Ishikawa (cell line): Measurements from ENCODE around the gene FAM81A.

Source experiments
- CEBPB ChIP-seq: IDR thresholded peaks from 2 replicates; pipeline ENCODE4 v1.6.1; 2012
- CREB1 ChIP-seq: IDR thresholded peaks from 2 replicates; pipeline ENCODE4 v1.6.1; 2012; ENCODE audit warnings: low read depth
- EGR1 ChIP-seq: IDR thresholded peaks from 2 replicates; pipeline ENCODE4 v1.6.1; 2012
- EP300 ChIP-seq: IDR thresholded peaks from 2 replicates; pipeline ENCODE4 v1.6.1; 2012; ENCODE audit warnings: borderline replicate concordance
- FOXM1 ChIP-seq: IDR thresholded peaks from 2 replicates; pipeline ENCODE4 v1.6.1; 2012; ENCODE audit warnings: low read depth, borderline replicate concordance
- NFIC ChIP-seq: IDR thresholded peaks from 2 replicates; pipeline ENCODE4 v1.6.1; 2012
- RAD21 ChIP-seq: IDR thresholded peaks from 2 replicates; pipeline ENCODE4 v1.6.1; 2012; ENCODE audit warnings: low read depth
- TAF1 ChIP-seq: IDR thresholded peaks from 2 replicates; pipeline ENCODE4 v1.6.1; 2012; ENCODE audit warnings: low read depth, mild to moderate bottlenecking
- TCF12 ChIP-seq: IDR thresholded peaks from 2 replicates; pipeline ENCODE4 v1.6.1; 2012; ENCODE audit warnings: low read depth
- TEAD4 ChIP-seq: IDR thresholded peaks from 2 replicates; pipeline ENCODE4 v1.6.1; 2012
- YY1 ChIP-seq: IDR thresholded peaks from 2 replicates; pipeline ENCODE4 v1.6.1; 2012; ENCODE audit warnings: low read depth
- ZBTB7A ChIP-seq: IDR thresholded peaks from 2 replicates; pipeline ENCODE4 v1.6.1; 2012; ENCODE audit warnings: low read depth
- TF ChIP-seq, protein P1 (sequence below): IDR thresholded peaks from 2 replicates; pipeline ENCODE4 v1.6.1; 2012
- TF ChIP-seq, protein P2 (sequence below): IDR thresholded peaks from 2 replicates; pipeline ENCODE4 v1.6.1; 2012
- TF ChIP-seq, protein P3 (sequence below): IDR thresholded peaks from 2 replicates; pipeline ENCODE4 v1.6.1; 2012; ENCODE audit warnings: low read depth, mild to moderate bottlenecking

The FAM81A gene

DNA sequence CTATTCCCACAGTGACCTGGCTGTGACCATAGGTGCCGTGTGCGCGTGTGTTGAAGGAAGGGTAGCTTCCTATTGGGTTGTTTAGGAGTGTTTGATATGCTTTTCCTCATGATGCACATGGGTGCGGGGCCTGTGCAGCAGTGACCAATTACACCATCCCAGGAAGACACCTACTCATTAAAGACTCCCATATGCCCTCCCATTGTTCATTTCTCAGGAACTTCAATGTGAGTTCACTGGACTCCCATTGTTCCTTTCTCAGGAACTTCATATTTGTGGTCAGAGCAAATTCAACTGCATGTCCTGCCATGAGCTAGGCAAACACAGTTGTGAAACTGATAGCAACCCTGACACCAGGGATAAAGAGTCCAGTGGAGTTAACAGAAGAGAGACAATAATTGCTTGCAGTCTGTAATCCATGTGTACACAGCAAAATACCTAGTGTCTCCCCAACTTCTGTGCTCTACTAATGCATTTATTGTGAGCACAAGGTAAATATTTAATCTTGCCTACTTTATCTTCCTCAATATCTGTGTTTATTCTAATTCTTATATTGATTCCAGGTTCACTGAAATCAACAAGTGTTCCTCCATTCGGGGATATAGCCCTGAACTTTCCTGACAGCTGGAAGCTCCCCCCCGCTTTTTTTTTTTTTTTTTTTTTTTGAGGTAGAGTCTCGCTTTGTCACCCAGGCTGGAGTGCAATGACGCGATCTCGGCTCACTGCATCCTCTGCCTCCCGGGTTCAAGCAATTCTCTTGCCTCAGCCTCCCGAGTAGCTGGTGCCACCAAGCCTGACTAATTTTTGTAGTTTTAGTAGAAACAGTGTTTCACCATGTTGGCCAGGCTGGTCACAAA lies 116.1 kb downstream of the FAM81A start:
- no peak for TF ChIP-seq FOXM1
- no peak for TF ChIP-seq EGR1
- no peak for TF ChIP-seq CEBPB
- no peak for TF ChIP-seq EP300
- no peak for TF ChIP-seq RAD21
- no peak for TF ChIP-seq NFIC
- no peak for TF ChIP-seq TCF12
- TF ChIP-seq ZBTB7A: no peak
- no peak for TF ChIP-seq CREB1
- no peak for TF ChIP-seq TAF1
- TF ChIP-seq, protein P1, sequence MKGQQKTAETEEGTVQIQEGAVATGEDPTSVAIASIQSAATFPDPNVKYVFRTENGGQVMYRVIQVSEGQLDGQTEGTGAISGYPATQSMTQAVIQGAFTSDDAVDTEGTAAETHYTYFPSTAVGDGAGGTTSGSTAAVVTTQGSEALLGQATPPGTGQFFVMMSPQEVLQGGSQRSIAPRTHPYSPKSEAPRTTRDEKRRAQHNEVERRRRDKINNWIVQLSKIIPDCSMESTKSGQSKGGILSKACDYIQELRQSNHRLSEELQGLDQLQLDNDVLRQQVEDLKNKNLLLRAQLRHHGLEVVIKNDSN: no peak
- no peak for TF ChIP-seq YY1
- TF ChIP-seq, protein P2, sequence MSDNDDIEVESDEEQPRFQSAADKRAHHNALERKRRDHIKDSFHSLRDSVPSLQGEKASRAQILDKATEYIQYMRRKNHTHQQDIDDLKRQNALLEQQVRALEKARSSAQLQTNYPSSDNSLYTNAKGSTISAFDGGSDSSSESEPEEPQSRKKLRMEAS: no peak
- TF ChIP-seq, protein P3, sequence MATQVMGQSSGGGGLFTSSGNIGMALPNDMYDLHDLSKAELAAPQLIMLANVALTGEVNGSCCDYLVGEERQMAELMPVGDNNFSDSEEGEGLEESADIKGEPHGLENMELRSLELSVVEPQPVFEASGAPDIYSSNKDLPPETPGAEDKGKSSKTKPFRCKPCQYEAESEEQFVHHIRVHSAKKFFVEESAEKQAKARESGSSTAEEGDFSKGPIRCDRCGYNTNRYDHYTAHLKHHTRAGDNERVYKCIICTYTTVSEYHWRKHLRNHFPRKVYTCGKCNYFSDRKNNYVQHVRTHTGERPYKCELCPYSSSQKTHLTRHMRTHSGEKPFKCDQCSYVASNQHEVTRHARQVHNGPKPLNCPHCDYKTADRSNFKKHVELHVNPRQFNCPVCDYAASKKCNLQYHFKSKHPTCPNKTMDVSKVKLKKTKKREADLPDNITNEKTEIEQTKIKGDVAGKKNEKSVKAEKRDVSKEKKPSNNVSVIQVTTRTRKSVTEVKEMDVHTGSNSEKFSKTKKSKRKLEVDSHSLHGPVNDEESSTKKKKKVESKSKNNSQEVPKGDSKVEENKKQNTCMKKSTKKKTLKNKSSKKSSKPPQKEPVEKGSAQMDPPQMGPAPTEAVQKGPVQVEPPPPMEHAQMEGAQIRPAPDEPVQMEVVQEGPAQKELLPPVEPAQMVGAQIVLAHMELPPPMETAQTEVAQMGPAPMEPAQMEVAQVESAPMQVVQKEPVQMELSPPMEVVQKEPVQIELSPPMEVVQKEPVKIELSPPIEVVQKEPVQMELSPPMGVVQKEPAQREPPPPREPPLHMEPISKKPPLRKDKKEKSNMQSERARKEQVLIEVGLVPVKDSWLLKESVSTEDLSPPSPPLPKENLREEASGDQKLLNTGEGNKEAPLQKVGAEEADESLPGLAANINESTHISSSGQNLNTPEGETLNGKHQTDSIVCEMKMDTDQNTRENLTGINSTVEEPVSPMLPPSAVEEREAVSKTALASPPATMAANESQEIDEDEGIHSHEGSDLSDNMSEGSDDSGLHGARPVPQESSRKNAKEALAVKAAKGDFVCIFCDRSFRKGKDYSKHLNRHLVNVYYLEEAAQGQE: no peak
- TF ChIP-seq TEAD4: no peak

DNA sequence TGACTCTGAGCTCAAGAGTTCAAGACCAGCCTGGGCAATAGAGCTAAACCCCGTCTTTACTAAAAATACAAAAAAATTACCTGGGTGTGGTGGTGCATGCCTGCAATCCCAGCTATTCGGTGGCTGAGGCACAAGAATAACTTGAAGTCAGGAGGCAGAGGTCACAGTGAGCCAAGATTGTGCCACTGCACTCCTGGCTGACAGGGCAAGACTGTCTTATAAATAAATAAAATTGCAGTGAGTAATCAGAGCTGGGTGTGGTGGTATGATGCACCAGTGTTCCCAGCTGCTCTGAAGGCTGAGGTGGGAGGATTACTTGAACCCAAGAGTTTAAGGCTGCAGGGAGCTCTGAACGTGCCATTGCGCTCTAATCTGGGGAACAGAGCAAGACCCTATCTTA lies 117.7 kb downstream of the FAM81A start:
- TF ChIP-seq FOXM1 (no peak), NFIC (no peak), EP300 (no peak)
- TF ChIP-seq, protein P3: no peak

DNA sequence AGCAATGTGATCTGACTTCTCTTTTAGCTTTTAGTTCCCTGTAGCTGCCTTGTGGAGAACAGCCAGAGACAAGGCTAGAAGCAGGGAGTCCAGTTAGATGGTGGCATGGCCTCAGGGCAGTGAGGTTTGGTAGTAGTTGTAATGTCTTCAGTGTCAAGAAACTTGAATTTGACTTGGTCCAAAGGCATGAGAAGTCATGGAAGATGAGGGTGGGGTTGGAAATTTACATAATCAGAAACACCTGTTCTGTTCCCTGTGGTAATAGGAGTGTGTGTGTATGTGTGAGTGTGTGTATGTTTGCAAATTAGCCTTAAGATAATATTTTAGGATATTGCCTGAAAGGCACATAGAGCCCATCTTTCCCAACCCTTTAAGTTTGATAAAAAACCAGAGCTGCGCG lies 118.4 kb downstream of the FAM81A start:
- TF ChIP-seq CEBPB (no peak), EP300 (no peak), TCF12 (no peak), TAF1 (no peak), YY1 (no peak), RAD21 (no peak), FOXM1 (no peak), NFIC (no peak), EGR1 (no peak), TEAD4 (no peak), CREB1 (no peak), ZBTB7A (no peak)
- TF ChIP-seq, protein P1: no peak
- TF ChIP-seq, protein P2: no peak
- TF ChIP-seq, protein P3: no peak

DNA sequence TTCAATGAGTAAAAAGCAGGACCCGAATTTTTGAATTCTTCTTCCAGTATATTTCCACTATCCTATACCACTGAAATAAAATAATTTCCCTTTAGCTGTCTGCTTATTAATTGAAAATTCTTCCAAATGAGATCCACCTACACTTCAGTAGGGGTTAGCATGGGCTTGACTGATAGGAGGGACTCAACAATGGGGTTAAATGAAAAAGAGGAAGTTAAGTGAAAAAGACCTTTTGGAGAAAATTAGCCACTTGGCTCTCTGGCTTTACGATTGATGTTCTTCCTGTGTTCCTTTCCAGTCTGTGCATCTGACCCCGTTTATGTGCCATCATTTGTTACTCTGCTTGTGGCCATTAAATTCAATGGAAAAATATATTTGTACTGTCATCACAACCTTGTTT lies 119.6 kb downstream of the FAM81A start:
- TF ChIP-seq CREB1: no peak

DNA sequence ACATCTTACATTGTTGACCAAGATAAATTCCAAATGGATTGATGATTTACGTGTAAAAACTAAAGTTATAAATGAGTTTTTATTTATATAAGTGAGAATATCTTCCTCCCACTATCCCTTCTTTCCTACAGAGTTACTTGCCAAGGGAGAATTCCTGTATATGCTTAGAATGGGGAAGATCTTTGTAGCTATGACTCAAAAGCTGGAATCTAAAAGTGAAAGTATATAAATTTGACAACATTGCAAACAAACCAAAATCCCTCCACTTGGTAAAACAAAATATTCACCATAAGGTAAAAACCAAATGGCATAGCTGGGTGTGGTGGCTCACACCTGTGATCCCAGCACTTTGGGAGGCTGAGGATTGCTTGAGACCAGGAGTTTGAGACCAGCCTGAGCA lies 120.9 kb downstream of the FAM81A start:
- TF ChIP-seq, protein P2: no peak
- TF ChIP-seq ZBTB7A (no peak), EP300 (no peak), CREB1 (no peak), RAD21 (no peak), EGR1 (no peak), NFIC (no peak), CEBPB (no peak), YY1 (no peak), FOXM1 (no peak), TCF12 (no peak), TEAD4 (no peak)
- TF ChIP-seq, protein P1: no peak
- TF ChIP-seq, protein P3: no peak
